Measurements from ENCODE around the gene ZFAND3.
"Not testable (repeated sequence)": the region's sequence is repeated elsewhere in the genome, so short reads cannot be mapped to it uniquely, and the experiment has no call there.

Gene ZFAND3

GRCh38 chr6:38103921-38104320 is 284.4 kb downstream of the ZFAND3 start:
- no peak for DNase-seq

GRCh38 chr6:38105066-38105465 is 285.5 kb downstream of the ZFAND3 start:
- DNase-seq: no peak

GRCh38 chr6:38107073-38107472 is 287.5 kb downstream of the ZFAND3 start:
- no peak for DNase-seq

GRCh38 chr6:38110481-38110971 is 291.0 kb downstream of the ZFAND3 start:
- no peak for DNase-seq

GRCh38 chr6:38112181-38112580 is 292.7 kb downstream of the ZFAND3 start:
- DNase-seq: no peak

GRCh38 chr6:38113825-38114576 is 294.5 kb downstream of the ZFAND3 start:
- no peak for DNase-seq

GRCh38 chr6:38114976-38115625 is 295.6 kb downstream of the ZFAND3 start:
- no peak for DNase-seq

- DNase-seq: no peak
These were observed 296.1 kb downstream of the ZFAND3 start for GRCh38 chr6:38115626-38116008.

- no peak for DNase-seq
These were observed 296.7 kb downstream of the ZFAND3 start for GRCh38 chr6:38116248-38116647.

- no peak for DNase-seq
These were observed 297.8 kb downstream of the ZFAND3 start for GRCh38 chr6:38117281-38117680.

- DNase-seq: no peak
These were observed 299.4 kb downstream of the ZFAND3 start for GRCh38 chr6:38118791-38119365.

GRCh38 chr6:38119516-38119915 is 300.0 kb downstream of the ZFAND3 start:
- DNase-seq: no peak

GRCh38 chr6:38124224-38124926 is 304.8 kb downstream of the ZFAND3 start:
- DNase-seq: not testable (repeated sequence)

GRCh38 chr6:38127284-38127683 is 307.8 kb downstream of the ZFAND3 start:
- no peak for DNase-seq

- no peak for DNase-seq
These were observed 312.0 kb downstream of the ZFAND3 start for GRCh38 chr6:38131527-38131965.

- DNase-seq: no peak
These were observed 314.6 kb downstream of the ZFAND3 start for GRCh38 chr6:38133932-38134703.

GRCh38 chr6:38134704-38135088 is 315.2 kb downstream of the ZFAND3 start:
- DNase-seq: no peak

- no peak for DNase-seq
These were observed 317.0 kb downstream of the ZFAND3 start for GRCh38 chr6:38136547-38136946.

- DNase-seq: no peak
These were observed 318.2 kb downstream of the ZFAND3 start for GRCh38 chr6:38137608-38138265.

GRCh38 chr6:38138374-38138773 is 318.8 kb downstream of the ZFAND3 start:
- no peak for DNase-seq

GRCh38 chr6:38141085-38141484 is 321.6 kb downstream of the ZFAND3 start:
- DNase-seq: no peak

- DNase-seq: no peak
These were observed 322.2 kb downstream of the ZFAND3 start for GRCh38 chr6:38141716-38142115.

Measured in activated CD4-positive, alpha-beta T cell treated with anti-CD3 and anti-CD28 coated beads for 1 hour (primary cell).